ENCODE measurements around the gene NAA35.

The NAA35 gene

GRCh38 chr9:86069206-86069869, 128.4 kb downstream of the NAA35 start:
- DNase-seq = no peak

Data from NCI-H2171 (cell line).